ENCODE data around the gene CD24.

The CD24 gene

GRCh38 chr6:106939848-106940247, 34.7 kb downstream of the CD24 start:
- no peak for DNase-seq (ENCODE audit: low read depth, low spot score)
- H3K36me3 ChIP-seq (ENCODE audit: control insufficient read depth, insufficient read depth, low read length) = no peaks in the 10 kb centered on the region
- no peaks in the 10 kb centered on the region for H3K27me3 ChIP-seq (ENCODE audit: control insufficient read depth, insufficient read depth, low read length)
- no CpG with 5 or more reads among the region's 9 CpGs for WGBS (ENCODE audit: insufficient coverage, insufficient read length)
- H3K9me3 ChIP-seq (ENCODE audit: control insufficient read depth, insufficient read depth, low read length) = no peaks in the 10 kb centered on the region
- H3K4me3 ChIP-seq (ENCODE audit: low read length) = no peak overlapping the region
- H3K4me1 ChIP-seq (ENCODE audit: control insufficient read depth, insufficient read depth, low read length) = no peaks in the 10 kb centered on the region
- no peak overlapping the region for H3K27ac ChIP-seq (ENCODE audit: low read length)

DNA sequence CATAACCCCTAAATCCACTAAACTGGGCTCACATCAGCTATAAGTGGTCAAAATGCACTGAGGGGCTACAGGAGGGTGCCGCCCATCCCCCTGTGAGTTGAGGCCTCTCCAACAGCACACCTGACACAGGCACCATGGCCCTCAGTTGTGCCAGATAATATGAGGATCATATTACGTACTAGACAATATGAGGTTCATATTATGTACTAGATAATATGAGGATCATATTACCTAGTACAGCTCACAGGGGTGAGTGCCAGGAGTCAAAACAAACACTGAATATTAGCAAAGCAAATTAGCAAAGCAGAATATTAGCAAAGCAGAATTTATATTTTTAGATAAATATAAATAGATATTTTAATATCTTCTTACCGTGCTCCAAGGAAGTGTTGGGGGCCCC, 35.3 kb downstream of the CD24 start:
- Histone ChIP-seq H3K4me3 (ENCODE audit: low read length) (no peak overlapping the region), H3K27me3 (ENCODE audit: control insufficient read depth, insufficient read depth, low read length) (no peaks in the 10 kb centered on the region), H3K36me3 (ENCODE audit: control insufficient read depth, insufficient read depth, low read length) (no peaks in the 10 kb centered on the region), H3K4me1 (ENCODE audit: control insufficient read depth, insufficient read depth, low read length) (no peaks in the 10 kb centered on the region), H3K27ac (ENCODE audit: low read length) (no peak overlapping the region), H3K9me3 (ENCODE audit: control insufficient read depth, insufficient read depth, low read length) (no peaks in the 10 kb centered on the region)
- no CpG with 5 or more reads among the region's 3 CpGs for WGBS (ENCODE audit: insufficient coverage, insufficient read length)
- no peak for DNase-seq (ENCODE audit: low read depth, low spot score)

DNA sequence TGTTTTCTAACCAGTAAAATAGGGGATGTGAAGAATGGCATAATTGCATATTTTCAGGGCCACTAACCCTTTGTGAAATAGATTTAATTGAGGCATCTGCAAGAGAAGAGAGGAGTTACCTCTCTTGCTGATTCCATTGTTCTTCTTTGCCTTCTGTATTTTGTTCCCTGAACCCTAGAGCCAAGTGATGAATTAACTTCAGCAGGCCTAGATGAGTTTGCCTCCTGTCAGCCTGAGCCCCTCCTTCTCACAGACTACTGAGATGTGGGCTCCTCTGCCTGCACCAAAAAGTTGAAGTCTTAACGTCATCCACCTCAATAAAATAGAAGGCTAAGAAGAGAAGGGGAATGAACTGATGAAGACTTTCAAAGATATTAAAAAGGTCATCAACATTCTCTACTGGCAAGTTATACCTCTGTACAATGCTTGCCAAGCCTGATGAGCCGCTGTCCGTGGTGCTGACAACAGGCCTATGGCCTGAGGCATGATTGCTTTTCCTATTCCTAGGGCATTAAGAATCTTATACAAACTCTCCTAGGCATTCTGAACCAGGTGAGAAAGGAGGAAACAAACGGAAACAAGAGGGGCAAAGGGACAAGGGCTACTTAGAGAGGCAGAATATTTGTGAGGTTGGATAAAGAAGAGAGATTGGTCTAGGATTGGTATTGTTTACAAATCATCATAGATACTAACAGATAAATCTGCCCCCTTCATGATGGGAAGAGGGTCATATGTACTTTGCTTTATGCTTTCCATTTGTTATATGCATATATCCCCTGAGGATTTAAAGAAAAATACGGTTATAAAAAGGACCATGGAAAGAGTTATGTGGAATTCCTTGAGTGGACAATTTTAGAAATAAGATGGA, 46.8 kb downstream of the CD24 start:
- no peak overlapping the region for H3K4me3 ChIP-seq (ENCODE audit: low read length)
- no peaks in the 10 kb centered on the region for H3K9me3 ChIP-seq (ENCODE audit: control insufficient read depth, insufficient read depth, low read length)
- peak; percentile 29 for DNase-seq (ENCODE audit: low read depth, low spot score)
- H3K27ac ChIP-seq (ENCODE audit: low read length) = no peak overlapping the region
- no peaks in the 10 kb centered on the region for H3K27me3 ChIP-seq (ENCODE audit: control insufficient read depth, insufficient read depth, low read length)
- H3K36me3 ChIP-seq (ENCODE audit: control insufficient read depth, insufficient read depth, low read length) = no peaks in the 10 kb centered on the region
- H3K4me1 ChIP-seq (ENCODE audit: control insufficient read depth, insufficient read depth, low read length) = no peaks in the 10 kb centered on the region
- WGBS (ENCODE audit: insufficient coverage, insufficient read length) = no CpG with 5 or more reads among the region's 5 CpGs

DNA sequence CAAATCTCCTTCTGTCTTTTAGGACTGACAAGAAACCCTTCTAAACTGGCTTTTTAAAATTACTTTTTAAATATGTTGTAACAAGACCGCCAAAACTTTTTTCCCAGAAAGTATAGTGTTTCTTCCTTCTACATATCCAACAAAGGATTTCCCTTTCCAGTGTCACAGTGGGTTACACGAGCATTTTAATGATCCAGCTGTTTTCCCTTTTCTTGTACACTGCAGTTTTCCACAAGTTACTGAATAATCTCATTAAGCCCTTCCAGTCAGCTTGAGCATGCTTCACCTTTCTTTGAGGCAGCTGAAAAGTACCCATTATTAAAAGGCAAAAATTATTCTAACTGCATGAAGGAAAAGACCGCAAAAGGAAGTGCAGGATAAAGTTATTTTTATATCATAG, 48.6 kb downstream of the CD24 start:
- Histone ChIP-seq H3K27ac (ENCODE audit: low read length) (no peak overlapping the region), H3K36me3 (ENCODE audit: control insufficient read depth, insufficient read depth, low read length) (no peaks in the 10 kb centered on the region), H3K4me1 (ENCODE audit: control insufficient read depth, insufficient read depth, low read length) (no peaks in the 10 kb centered on the region), H3K9me3 (ENCODE audit: control insufficient read depth, insufficient read depth, low read length) (no peaks in the 10 kb centered on the region), H3K27me3 (ENCODE audit: control insufficient read depth, insufficient read depth, low read length) (no peaks in the 10 kb centered on the region), H3K4me3 (ENCODE audit: low read length) (no peak overlapping the region)
- no CpG with 5 or more reads among the region's 3 CpGs for whole genome bisulfite sequencing (ENCODE audit: insufficient coverage, insufficient read length)
- DNase-seq (ENCODE audit: low read depth, low spot score) = no peak

- no peaks in the 10 kb centered on the region for H3K4me1 ChIP-seq (ENCODE audit: control insufficient read depth, insufficient read depth, low read length)
- no CpG with 5 or more reads among the region's 17 CpGs for WGBS (ENCODE audit: insufficient coverage, insufficient read length)
- DNase-seq (ENCODE audit: low read depth, low spot score) = no peak
- no peak overlapping the region for H3K27ac ChIP-seq (ENCODE audit: low read length)
- H3K9me3 ChIP-seq (ENCODE audit: control insufficient read depth, insufficient read depth, low read length) = no peaks in the 10 kb centered on the region
- H3K4me3 ChIP-seq (ENCODE audit: low read length) = no peak overlapping the region
- H3K27me3 ChIP-seq (ENCODE audit: control insufficient read depth, insufficient read depth, low read length) = no peaks in the 10 kb centered on the region
- no peaks in the 10 kb centered on the region for H3K36me3 ChIP-seq (ENCODE audit: control insufficient read depth, insufficient read depth, low read length)
Measured at GRCh38 chr6:106924694-106925523, 49.6 kb downstream of the CD24 start.

DNA sequence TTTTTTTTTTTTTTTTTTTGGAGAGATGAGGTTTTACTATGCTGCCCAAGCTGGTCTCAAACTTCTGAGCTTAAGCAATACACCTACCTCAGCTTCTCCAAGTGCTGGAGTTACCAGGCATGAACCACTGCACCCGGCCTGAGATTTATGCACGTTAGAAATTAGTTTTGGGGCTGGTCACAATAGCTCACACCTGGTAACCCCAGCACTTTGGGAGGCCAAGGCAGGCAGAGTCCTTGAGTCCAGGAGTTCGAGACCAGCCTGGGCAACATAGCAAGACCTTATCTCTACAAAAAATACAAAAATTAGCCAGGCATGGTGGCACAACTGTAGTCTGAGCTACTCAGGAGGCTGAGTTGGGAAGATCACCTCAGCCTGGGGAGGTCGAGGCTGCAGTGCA, 51.9 kb downstream of the CD24 start:
- H3K4me1 ChIP-seq (ENCODE audit: control insufficient read depth, insufficient read depth, low read length) = no peaks in the 10 kb centered on the region
- H3K27ac ChIP-seq (ENCODE audit: low read length) = no peak overlapping the region
- no peaks in the 10 kb centered on the region for H3K36me3 ChIP-seq (ENCODE audit: control insufficient read depth, insufficient read depth, low read length)
- no peaks in the 10 kb centered on the region for H3K9me3 ChIP-seq (ENCODE audit: control insufficient read depth, insufficient read depth, low read length)
- no peak for DNase-seq (ENCODE audit: low read depth, low spot score)
- no CpG with 5 or more reads among the region's 4 CpGs for WGBS (ENCODE audit: insufficient coverage, insufficient read length)
- H3K4me3 ChIP-seq (ENCODE audit: low read length) = no peak overlapping the region
- no peaks in the 10 kb centered on the region for H3K27me3 ChIP-seq (ENCODE audit: control insufficient read depth, insufficient read depth, low read length)
